ENCODE measurements around the gene RFTN1. TPM values are rescaled to one million over a fixed set of nuclear protein-coding genes. Genes with fewer than 3 reads are reported as not detected.
A peak's percentile ranks its signal among the peaks of the same experiment; 100 is the strongest.

The RFTN1 gene
- total and polyA plus RNA-seq, 7 experiments from 2014 or later, result 44.8 to 68.8 (median 53.2) TPM

GRCh38 chr3:16423947-16424673, 89.4 kb downstream of the RFTN1 start:
- Mint-ChIP-seq H3K9me3 (peaks cover 0 to 3% (median 0%) of the 10 kb centered on the region in 11 donors), H3K27me3 (no peaks in the 10 kb centered on the region), H3K4me1 (peaks cover 17 to 47% (median 20%) of the 10 kb centered on the region in 7 donors), H3K36me3 (peaks cover 4 to 50% (median 27%) of the 10 kb centered on the region in 5 donors), H3K27ac (no peak overlapping the region), H3K4me3 (no peak overlapping the region)
- no peak overlapping the region for H3K4me3 ChIP-seq (ENCODE audit: low read length)
- H3K4me1 ChIP-seq (ENCODE audit: control insufficient read depth in 2 of 2, insufficient read depth in 2 of 2, low read length in 2 of 2), result no peaks in the 10 kb centered on the region
- intact Hi-C loops (cut with micrococcal nuclease), result no loop called here
- no peaks in the 10 kb centered on the region for H3K36me3 ChIP-seq (ENCODE audit: control insufficient read depth in 2 of 3, insufficient read depth in 3 of 3, low read length in 3 of 3)
- POLR2A ChIA-PET, result interaction anchor here (1.0 kb wide), 1 partner anchor 34 kb away, joined by 3 read pairs; no protein-coding TSS in a partner anchor
- H3K27ac ChIP-seq (ENCODE audit: low read depth, low read length), result no peak overlapping the region
- DNase-seq (no peak), ATAC-seq (no peak)
- CTCF ChIA-PET, result no interaction called here
- no peaks in the 10 kb centered on the region for H3K27me3 ChIP-seq (ENCODE audit: control insufficient read depth in 2 of 2, insufficient read depth in 2 of 2, low read length in 2 of 2)
- no peaks in the 10 kb centered on the region for H3K9me3 ChIP-seq (ENCODE audit: control insufficient read depth in 2 of 3, low read length in 3 of 3)

- ChIA-PET POLR2A (interaction anchor here (1.0 kb wide), 1 partner anchor 33 kb away, joined by 3 read pairs; no protein-coding TSS in a partner anchor), CTCF (no interaction called here)
- Mint-ChIP-seq H3K27me3 (no peaks in the 10 kb centered on the region), H3K27ac (no peak overlapping the region), H3K4me3 (no peak overlapping the region), H3K9me3 (peaks cover 0 to 3% (median 0%) of the 10 kb centered on the region in 11 donors), H3K36me3 (peaks cover 4 to 43% (median 24%) of the 10 kb centered on the region in 5 donors), H3K4me1 (peaks cover 18 to 47% (median 22%) of the 10 kb centered on the region in 7 donors)
- intact Hi-C loops (cut with micrococcal nuclease), result no loop called here
- DNase-seq (no peak), ATAC-seq (no peak)
- no peaks in the 10 kb centered on the region for H3K4me1 ChIP-seq (ENCODE audit: control insufficient read depth in 2 of 2, insufficient read depth in 2 of 2, low read length in 2 of 2)
- no peaks in the 10 kb centered on the region for H3K36me3 ChIP-seq (ENCODE audit: control insufficient read depth in 2 of 3, insufficient read depth in 3 of 3, low read length in 3 of 3)
- no peak overlapping the region for H3K4me3 ChIP-seq (ENCODE audit: low read length)
- H3K27me3 ChIP-seq (ENCODE audit: control insufficient read depth in 2 of 2, insufficient read depth in 2 of 2, low read length in 2 of 2), result no peaks in the 10 kb centered on the region
- no peak overlapping the region for H3K27ac ChIP-seq (ENCODE audit: low read depth, low read length)
- no peaks in the 10 kb centered on the region for H3K9me3 ChIP-seq (ENCODE audit: control insufficient read depth in 2 of 3, low read length in 3 of 3)
Observed at GRCh38 chr3:16423298-16423697, 90.2 kb downstream of the RFTN1 start.

- Mint-ChIP-seq H3K4me3 (peak overlapping the region in 1 of 10 donors; percentile 29), H3K4me1 (peaks cover 14 to 53% (median 21%) of the 10 kb centered on the region in 7 donors), H3K9me3 (no peaks in the 10 kb centered on the region), H3K27ac (peak overlapping the region in 1 of 9 donors; percentile 14), H3K27me3 (no peaks in the 10 kb centered on the region), H3K36me3 (peaks cover 0 to 21% (median 9%) of the 10 kb centered on the region in 5 donors)
- intact Hi-C loops (cut with micrococcal nuclease), result no loop called here
- no peaks in the 10 kb centered on the region for H3K4me1 ChIP-seq (ENCODE audit: control insufficient read depth in 2 of 2, insufficient read depth in 2 of 2, low read length in 2 of 2)
- H3K4me3 ChIP-seq (ENCODE audit: low read length), result no peak overlapping the region
- no peak for ATAC-seq
- POLR2A ChIA-PET, result no interaction called here
- no peak overlapping the region for H3K27ac ChIP-seq (ENCODE audit: low read depth, low read length)
- no peaks in the 10 kb centered on the region for H3K9me3 ChIP-seq (ENCODE audit: control insufficient read depth in 2 of 3, low read length in 3 of 3)
- no peaks in the 10 kb centered on the region for H3K27me3 ChIP-seq (ENCODE audit: control insufficient read depth in 2 of 2, insufficient read depth in 2 of 2, low read length in 2 of 2)
- CTCF ChIA-PET, result no interaction called here
- no peak for DNase-seq
- H3K36me3 ChIP-seq (ENCODE audit: control insufficient read depth in 2 of 3, insufficient read depth in 3 of 3, low read length in 3 of 3), result no peaks in the 10 kb centered on the region
Observed at GRCh38 chr3:16419640-16420241, 93.8 kb downstream of the RFTN1 start.

GRCh38 chr3:16417945-16418739, 95.4 kb downstream of the RFTN1 start:
- Histone ChIP-seq H3K4me1 (ENCODE audit: control insufficient read depth in 2 of 2, insufficient read depth in 2 of 2, low read length in 2 of 2) (no peaks in the 10 kb centered on the region), H3K27ac (ENCODE audit: low read depth, low read length) (no peak overlapping the region), H3K27me3 (ENCODE audit: control insufficient read depth in 2 of 2, insufficient read depth in 2 of 2, low read length in 2 of 2) (no peaks in the 10 kb centered on the region), H3K4me3 (ENCODE audit: low read length) (no peak overlapping the region), H3K9me3 (ENCODE audit: control insufficient read depth in 2 of 3, low read length in 3 of 3) (no peaks in the 10 kb centered on the region), H3K36me3 (ENCODE audit: control insufficient read depth in 2 of 3, insufficient read depth in 3 of 3, low read length in 3 of 3) (no peaks in the 10 kb centered on the region)
- no peak for DNase-seq
- intact Hi-C loops (cut with micrococcal nuclease), result no loop called here
- H3K4me1 Mint-ChIP-seq, result peaks cover 22 to 60% (median 34%) of the 10 kb centered on the region in 7 donors
- peak overlapping the region in 1 of 9 donors; percentile 26 for H3K27ac Mint-ChIP-seq
- H3K9me3 Mint-ChIP-seq, result no peaks in the 10 kb centered on the region
- H3K27me3 Mint-ChIP-seq, result no peaks in the 10 kb centered on the region
- CTCF ChIA-PET, result interaction anchor here (0.7 kb wide), 1 partner anchor 64 kb away, joined by 3 read pairs; no protein-coding TSS in a partner anchor
- POLR2A ChIA-PET, result interaction anchor here (0.6 to 0.9 kb wide), 2 partner anchors 65 to 558 kb away, joined by 5 read pairs; no protein-coding TSS in a partner anchor
- no peak overlapping the region for H3K4me3 Mint-ChIP-seq
- peaks cover 0 to 29% (median 9%) of the 10 kb centered on the region in 5 donors for H3K36me3 Mint-ChIP-seq
- no peak for ATAC-seq

- Histone ChIP-seq H3K27ac (ENCODE audit: low read depth, low read length) (no peak overlapping the region), H3K4me1 (ENCODE audit: control insufficient read depth in 2 of 2, insufficient read depth in 2 of 2, low read length in 2 of 2) (no peaks in the 10 kb centered on the region), H3K36me3 (ENCODE audit: control insufficient read depth in 2 of 3, insufficient read depth in 3 of 3, low read length in 3 of 3) (no peaks in the 10 kb centered on the region), H3K4me3 (ENCODE audit: low read length) (no peak overlapping the region), H3K27me3 (ENCODE audit: control insufficient read depth in 2 of 2, insufficient read depth in 2 of 2, low read length in 2 of 2) (no peaks in the 10 kb centered on the region), H3K9me3 (ENCODE audit: control insufficient read depth in 2 of 3, low read length in 3 of 3) (no peaks in the 10 kb centered on the region)
- ChIA-PET POLR2A (no interaction called here), CTCF (no interaction called here)
- H3K4me3 Mint-ChIP-seq, result no peak overlapping the region
- H3K36me3 Mint-ChIP-seq, result peaks cover 0 to 29% (median 9%) of the 10 kb centered on the region in 5 donors
- intact Hi-C loops (cut with micrococcal nuclease), result no loop called here
- DNase-seq (no peak), ATAC-seq (no peak)
- H3K9me3 Mint-ChIP-seq, result no peaks in the 10 kb centered on the region
- no peak overlapping the region for H3K27ac Mint-ChIP-seq
- no peaks in the 10 kb centered on the region for H3K27me3 Mint-ChIP-seq
- H3K4me1 Mint-ChIP-seq, result peaks cover 34 to 76% (median 52%) of the 10 kb centered on the region in 7 donors
Observed at GRCh38 chr3:16415911-16416476, 97.5 kb downstream of the RFTN1 start.

GRCh38 chr3:16413321-16413720, 100.2 kb downstream of the RFTN1 start:
- Mint-ChIP-seq H3K4me3 (no peak overlapping the region), H3K36me3 (peaks cover under 1 to 33% (median 9%) of the 10 kb centered on the region in 5 donors), H3K9me3 (no peaks in the 10 kb centered on the region), H3K4me1 (peaks cover 26 to 59% (median 45%) of the 10 kb centered on the region in 7 donors), H3K27ac (no peak overlapping the region), H3K27me3 (no peaks in the 10 kb centered on the region)
- ChIA-PET CTCF (no interaction called here), POLR2A (no interaction called here)
- no peaks in the 10 kb centered on the region for H3K4me1 ChIP-seq (ENCODE audit: control insufficient read depth in 2 of 2, insufficient read depth in 2 of 2, low read length in 2 of 2)
- intact Hi-C loops (cut with micrococcal nuclease), result no loop called here
- H3K27ac ChIP-seq (ENCODE audit: low read depth, low read length), result no peak overlapping the region
- H3K4me3 ChIP-seq (ENCODE audit: low read length), result no peak overlapping the region
- ATAC-seq (no peak), DNase-seq (no peak)
- no peaks in the 10 kb centered on the region for H3K9me3 ChIP-seq (ENCODE audit: control insufficient read depth in 2 of 3, low read length in 3 of 3)
- no peaks in the 10 kb centered on the region for H3K27me3 ChIP-seq (ENCODE audit: control insufficient read depth in 2 of 2, insufficient read depth in 2 of 2, low read length in 2 of 2)
- H3K36me3 ChIP-seq (ENCODE audit: control insufficient read depth in 2 of 3, insufficient read depth in 3 of 3, low read length in 3 of 3), result peaks cover 0 to 11% (median 0%) of the 10 kb centered on the region in 3 experiments

Measured in naive thymus-derived CD4-positive, alpha-beta T cell (primary cell).